ENCODE measurements around the gene LINGO3. TPM values are rescaled to one million over a fixed set of nuclear protein-coding genes. Genes with fewer than 3 reads are reported as not detected.
A peak's percentile ranks its signal among the peaks of the same experiment; 100 is the strongest.

Gene LINGO3
- total RNA-seq, 1 donor from 2014 or later = 0.60 TPM

DNA sequence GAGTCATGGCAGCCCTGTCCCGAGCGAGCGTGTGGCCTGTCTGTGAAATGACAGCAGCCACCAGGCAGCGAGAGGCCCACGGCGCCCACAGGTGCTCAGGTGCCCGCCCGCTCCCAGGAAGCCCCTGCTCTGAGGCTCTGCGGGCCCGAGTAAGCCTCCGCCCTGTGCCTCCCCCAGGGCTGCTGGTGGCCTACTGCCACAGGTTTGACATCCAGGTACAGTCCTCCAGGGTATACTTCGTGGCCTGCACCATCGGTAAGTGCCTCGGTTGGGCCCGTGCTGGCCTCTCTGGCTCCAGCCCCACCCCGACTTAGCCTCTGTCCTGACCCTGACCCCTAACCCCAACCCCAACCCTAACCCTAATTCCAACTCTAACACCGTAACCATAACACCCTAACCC lies 37.1 kb upstream of the LINGO3 start:
- Mint-ChIP-seq H3K36me3 (peaks cover 5% of the 10 kb centered on the region), H3K27ac (no peak overlapping the region), H3K9me3 (no peaks in the 10 kb centered on the region), H3K27me3 (ENCODE audit: low read depth) (no peaks in the 10 kb centered on the region), H3K4me3 (no peak overlapping the region), H3K4me1 (peaks cover 13% of the 10 kb centered on the region)
- TF ChIP-seq, protein P1, sequence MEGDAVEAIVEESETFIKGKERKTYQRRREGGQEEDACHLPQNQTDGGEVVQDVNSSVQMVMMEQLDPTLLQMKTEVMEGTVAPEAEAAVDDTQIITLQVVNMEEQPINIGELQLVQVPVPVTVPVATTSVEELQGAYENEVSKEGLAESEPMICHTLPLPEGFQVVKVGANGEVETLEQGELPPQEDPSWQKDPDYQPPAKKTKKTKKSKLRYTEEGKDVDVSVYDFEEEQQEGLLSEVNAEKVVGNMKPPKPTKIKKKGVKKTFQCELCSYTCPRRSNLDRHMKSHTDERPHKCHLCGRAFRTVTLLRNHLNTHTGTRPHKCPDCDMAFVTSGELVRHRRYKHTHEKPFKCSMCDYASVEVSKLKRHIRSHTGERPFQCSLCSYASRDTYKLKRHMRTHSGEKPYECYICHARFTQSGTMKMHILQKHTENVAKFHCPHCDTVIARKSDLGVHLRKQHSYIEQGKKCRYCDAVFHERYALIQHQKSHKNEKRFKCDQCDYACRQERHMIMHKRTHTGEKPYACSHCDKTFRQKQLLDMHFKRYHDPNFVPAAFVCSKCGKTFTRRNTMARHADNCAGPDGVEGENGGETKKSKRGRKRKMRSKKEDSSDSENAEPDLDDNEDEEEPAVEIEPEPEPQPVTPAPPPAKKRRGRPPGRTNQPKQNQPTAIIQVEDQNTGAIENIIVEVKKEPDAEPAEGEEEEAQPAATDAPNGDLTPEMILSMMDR (IDR thresholded peaks at IDR 0.05; ENCODE audit: unreplicated experiment) = no peak
- DNase-seq (ENCODE audit: low spot score in 2 of 2, unreplicated experiment in 2 of 2) = no peak

DNA sequence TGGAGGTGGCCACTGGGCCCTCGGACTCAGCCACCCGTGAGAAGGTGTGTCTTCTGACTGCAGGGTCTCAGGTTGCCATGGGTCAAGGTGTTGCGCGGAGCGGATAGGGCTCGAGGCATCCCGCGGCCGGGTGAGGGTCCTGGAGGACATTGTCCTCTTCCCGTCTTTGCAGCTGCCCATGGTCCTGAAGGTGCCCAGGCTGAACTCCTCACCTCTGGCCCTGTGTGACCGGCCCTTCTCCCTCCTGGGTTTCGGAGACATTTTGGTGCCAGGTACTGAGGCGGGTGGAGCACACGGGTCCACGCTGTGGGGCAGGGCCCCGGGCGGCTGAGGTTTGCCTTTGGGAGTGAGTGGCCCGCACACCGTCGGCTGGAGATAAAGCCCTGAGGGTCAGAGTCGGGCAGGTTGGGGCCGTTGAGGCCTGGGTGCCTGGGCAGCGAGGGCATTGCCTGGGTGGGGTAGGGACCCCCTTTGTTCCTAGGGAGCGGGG lies 36.5 kb upstream of the LINGO3 start:
- Mint-ChIP-seq H3K9me3 (no peaks in the 10 kb centered on the region), H3K4me3 (no peak overlapping the region), H3K36me3 (peaks cover 5% of the 10 kb centered on the region), H3K4me1 (peaks cover 13% of the 10 kb centered on the region), H3K27me3 (ENCODE audit: low read depth) (no peaks in the 10 kb centered on the region), H3K27ac (no peak overlapping the region)
- no peak for DNase-seq (ENCODE audit: low spot score in 2 of 2, unreplicated experiment in 2 of 2)
- TF ChIP-seq, protein P1 (IDR thresholded peaks at IDR 0.05; ENCODE audit: unreplicated experiment) = no peak

DNA sequence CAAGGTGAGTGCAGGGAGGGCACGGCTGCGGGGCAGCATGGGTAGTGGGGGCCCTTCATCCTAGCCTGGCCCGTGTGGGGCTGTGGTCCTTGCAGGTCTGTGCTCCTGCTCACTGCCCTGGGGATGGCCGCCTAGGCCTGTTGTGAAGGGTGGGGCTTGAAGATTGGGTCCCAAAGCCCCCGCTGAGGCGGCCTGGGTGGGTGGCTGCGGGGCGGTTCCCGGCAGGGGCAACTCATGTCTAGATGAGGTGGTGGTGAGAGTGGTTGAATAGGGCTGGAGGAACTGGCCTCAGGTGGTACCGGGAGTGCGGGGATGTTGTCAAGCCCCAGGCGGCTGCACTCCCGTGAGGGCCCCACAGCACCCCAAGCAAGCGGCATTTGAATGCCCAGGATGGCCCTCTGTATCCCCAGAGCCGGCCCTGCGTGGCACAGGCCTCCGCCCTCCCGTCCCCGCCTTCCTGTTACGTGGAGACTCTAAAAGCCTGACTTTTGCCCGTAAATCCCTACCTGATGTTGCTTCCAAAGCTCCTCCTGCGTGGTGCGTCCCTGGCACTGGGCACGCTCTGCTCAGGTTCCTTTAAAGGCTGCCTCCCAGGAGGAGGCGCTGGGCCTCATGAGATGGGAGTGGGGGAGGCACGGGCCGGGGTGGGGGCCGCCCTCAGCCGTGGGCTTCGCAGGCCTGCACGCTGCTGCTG lies 35.5 kb upstream of the LINGO3 start:
- TF ChIP-seq, protein P1 (IDR thresholded peaks at IDR 0.05; ENCODE audit: unreplicated experiment) = no peak
- Mint-ChIP-seq H3K4me3 (no peak overlapping the region), H3K4me1 (peaks cover 13% of the 10 kb centered on the region), H3K36me3 (peaks cover 5% of the 10 kb centered on the region), H3K27me3 (ENCODE audit: low read depth) (no peaks in the 10 kb centered on the region), H3K27ac (no peak overlapping the region), H3K9me3 (no peaks in the 10 kb centered on the region)
- no peak for DNase-seq (ENCODE audit: low spot score in 2 of 2, unreplicated experiment in 2 of 2)

DNA sequence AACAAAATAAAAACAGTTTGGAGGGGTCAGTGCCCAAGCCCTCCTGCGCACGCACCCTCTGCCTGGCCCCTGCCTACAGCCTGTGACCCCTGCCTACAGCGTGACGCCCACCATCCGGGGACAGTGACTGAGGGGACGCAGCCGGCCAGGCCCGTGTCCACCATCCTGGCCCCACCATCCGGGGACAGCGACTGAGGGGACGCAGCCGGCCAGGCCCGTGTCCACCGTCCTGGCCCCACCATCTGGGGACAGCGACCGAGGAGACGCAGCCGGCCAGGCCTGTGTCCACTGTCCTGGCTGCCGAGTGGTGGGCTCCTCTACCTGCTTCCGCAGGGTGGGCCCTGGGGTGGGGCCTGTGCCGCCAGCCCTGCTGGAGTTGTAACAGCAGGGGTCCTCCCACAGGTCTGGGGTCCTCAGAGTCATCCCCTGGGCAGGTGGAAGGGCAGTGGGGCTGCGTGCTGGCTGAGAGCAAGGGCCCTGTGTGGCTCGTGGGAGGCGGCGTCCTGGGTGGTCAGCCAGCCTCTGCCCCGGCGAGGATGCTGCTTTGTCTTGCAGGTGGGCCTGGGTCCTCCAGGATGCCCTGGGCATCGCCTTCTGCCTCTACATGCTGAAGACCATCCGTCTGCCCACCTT lies 34.8 kb upstream of the LINGO3 start:
- no peak for DNase-seq (ENCODE audit: low spot score in 2 of 2, unreplicated experiment in 2 of 2)
- no peaks in the 10 kb centered on the region for H3K9me3 Mint-ChIP-seq
- no peak overlapping the region for H3K4me3 Mint-ChIP-seq
- H3K27ac Mint-ChIP-seq = peak overlapping the region; percentile 93
- no peaks in the 10 kb centered on the region for H3K27me3 Mint-ChIP-seq (ENCODE audit: low read depth)
- TF ChIP-seq, protein P1 (IDR thresholded peaks at IDR 0.05; ENCODE audit: unreplicated experiment) = no peak
- peaks cover 6% of the 10 kb centered on the region for H3K36me3 Mint-ChIP-seq
- peaks cover 18% of the 10 kb centered on the region for H3K4me1 Mint-ChIP-seq

DNA sequence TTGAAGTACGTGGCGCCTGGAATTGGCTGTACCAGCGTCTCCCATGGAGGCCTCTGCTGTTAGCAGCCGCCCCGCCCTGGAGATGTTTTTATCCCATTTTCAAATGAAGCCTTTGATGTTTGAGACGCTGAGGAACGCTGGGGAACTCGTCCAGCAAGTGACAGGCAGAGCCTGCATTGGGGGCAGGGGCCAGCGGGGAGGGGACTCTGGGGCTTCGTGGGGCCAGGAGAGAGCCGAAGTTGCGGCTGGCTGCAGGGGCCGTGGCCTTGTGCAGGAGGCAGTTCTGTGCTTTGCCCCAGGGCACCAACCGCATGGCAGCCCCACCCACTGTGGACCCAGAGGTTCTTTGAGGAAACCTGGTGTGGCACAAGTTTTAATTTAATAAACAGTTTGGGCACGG lies 34.0 kb upstream of the LINGO3 start:
- no peaks in the 10 kb centered on the region for H3K9me3 Mint-ChIP-seq
- H3K36me3 Mint-ChIP-seq = peaks cover 10% of the 10 kb centered on the region
- no peaks in the 10 kb centered on the region for H3K27me3 Mint-ChIP-seq (ENCODE audit: low read depth)
- peak in 1 of 2 experiments; percentile 61 for DNase-seq (ENCODE audit: low spot score in 2 of 2, unreplicated experiment in 2 of 2)
- H3K4me1 Mint-ChIP-seq = peaks cover 26% of the 10 kb centered on the region
- peak overlapping the region; percentile 17 for H3K4me3 Mint-ChIP-seq
- TF ChIP-seq, protein P1 (IDR thresholded peaks at IDR 0.05; ENCODE audit: unreplicated experiment) = no peak
- peak overlapping the region; percentile 93 for H3K27ac Mint-ChIP-seq
